ENCODE data around the gene CNNM1.

CNNM1 gene

GRCh38 chr10:99433378-99434020 is 104.3 kb downstream of the CNNM1 start:
- TF ChIP-seq CTCF (conservative IDR thresholded peaks at IDR 0.05; ENCODE audit: low read depth, low read length) = peak; percentile 51
- H3K4me3 ChIP-seq (ENCODE audit: low read depth, low read length) = no peak overlapping the region
- peak; percentile 32 for DNase-seq (ENCODE audit: low read depth)

- peak; percentile 73 for DNase-seq (ENCODE audit: low read depth)
Observed at GRCh38 chr10:99435986-99436638, 107.0 kb downstream of the CNNM1 start.

GRCh38 chr10:99438890-99439289 is 109.7 kb downstream of the CNNM1 start:
- H3K4me3 ChIP-seq (ENCODE audit: low read depth, low read length) = no peak overlapping the region
- no peak for TF ChIP-seq CTCF (conservative IDR thresholded peaks at IDR 0.05; ENCODE audit: low read depth, low read length)

More at GRCh38 chr10:99435986-99436638, 107.0 kb downstream of the CNNM1 start:
- peak; percentile 56 for TF ChIP-seq CTCF (conservative IDR thresholded peaks at IDR 0.05; ENCODE audit: low read depth, low read length)
- H3K4me3 ChIP-seq (ENCODE audit: low read depth, low read length) = no peak overlapping the region

GRCh38 chr10:99442394-99442793 is 113.2 kb downstream of the CNNM1 start:
- H3K4me3 ChIP-seq (ENCODE audit: low read depth, low read length) = no peak overlapping the region
- no peak for TF ChIP-seq CTCF (conservative IDR thresholded peaks at IDR 0.05; ENCODE audit: low read depth, low read length)

More at GRCh38 chr10:99438890-99439289, 109.7 kb downstream of the CNNM1 start:
- no peak for DNase-seq (ENCODE audit: low read depth)

GRCh38 chr10:99443500-99443899 is 114.3 kb downstream of the CNNM1 start:
- no peak for TF ChIP-seq CTCF (conservative IDR thresholded peaks at IDR 0.05; ENCODE audit: low read depth, low read length)
- H3K4me3 ChIP-seq (ENCODE audit: low read depth, low read length) = no peak overlapping the region
- no peak for DNase-seq (ENCODE audit: low read depth)

More at GRCh38 chr10:99442394-99442793, 113.2 kb downstream of the CNNM1 start:
- no peak for DNase-seq (ENCODE audit: low read depth)
